B cell (primary cell): Measurements from ENCODE around the gene ZDHHC7.

Experiments
- EZH2 ChIP-seq: IDR thresholded peaks from 2 replicates; pipeline ENCODE4 v1.6.1; 2012; ENCODE audit warnings: borderline replicate concordance, low read depth, mild to moderate bottlenecking, moderate library complexity, low read length; ENCODE audit not compliant: insufficient read depth, poor library complexity, severe bottlenecking
- TF ChIP-seq, protein P1 (sequence below): fragments of 200-600 bp; IDR thresholded peaks from one replicate; pipeline ENCODE4 v1.8.0; 2022; ENCODE audit warnings: antibody characterized with exemption, mild to moderate bottlenecking

DNA sequence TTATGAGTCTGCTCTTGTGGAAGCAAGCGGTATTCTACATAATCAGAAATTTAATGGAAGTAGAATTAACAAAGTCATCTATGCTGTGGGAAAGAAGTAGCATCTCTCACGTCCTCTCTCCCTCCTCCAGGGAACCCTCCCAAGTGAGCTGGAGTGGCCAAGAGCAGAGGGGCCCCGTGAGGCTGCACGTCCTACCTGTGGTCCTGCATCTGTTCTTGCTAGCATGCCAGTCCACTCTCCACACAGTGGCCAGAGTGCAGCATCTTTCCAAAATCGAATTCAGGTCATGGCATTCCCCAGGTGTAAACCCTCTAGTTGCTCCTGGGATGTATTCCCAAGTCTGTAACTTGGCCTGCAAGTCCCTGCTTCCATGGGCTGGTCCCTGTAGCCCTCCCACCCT, 26.4 kb upstream of the ZDHHC7 start:
- TF ChIP-seq, protein P1, sequence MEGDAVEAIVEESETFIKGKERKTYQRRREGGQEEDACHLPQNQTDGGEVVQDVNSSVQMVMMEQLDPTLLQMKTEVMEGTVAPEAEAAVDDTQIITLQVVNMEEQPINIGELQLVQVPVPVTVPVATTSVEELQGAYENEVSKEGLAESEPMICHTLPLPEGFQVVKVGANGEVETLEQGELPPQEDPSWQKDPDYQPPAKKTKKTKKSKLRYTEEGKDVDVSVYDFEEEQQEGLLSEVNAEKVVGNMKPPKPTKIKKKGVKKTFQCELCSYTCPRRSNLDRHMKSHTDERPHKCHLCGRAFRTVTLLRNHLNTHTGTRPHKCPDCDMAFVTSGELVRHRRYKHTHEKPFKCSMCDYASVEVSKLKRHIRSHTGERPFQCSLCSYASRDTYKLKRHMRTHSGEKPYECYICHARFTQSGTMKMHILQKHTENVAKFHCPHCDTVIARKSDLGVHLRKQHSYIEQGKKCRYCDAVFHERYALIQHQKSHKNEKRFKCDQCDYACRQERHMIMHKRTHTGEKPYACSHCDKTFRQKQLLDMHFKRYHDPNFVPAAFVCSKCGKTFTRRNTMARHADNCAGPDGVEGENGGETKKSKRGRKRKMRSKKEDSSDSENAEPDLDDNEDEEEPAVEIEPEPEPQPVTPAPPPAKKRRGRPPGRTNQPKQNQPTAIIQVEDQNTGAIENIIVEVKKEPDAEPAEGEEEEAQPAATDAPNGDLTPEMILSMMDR = no peak
- TF ChIP-seq EZH2 = no peak
